HG03159 (cell line): Measurements from ENCODE around the gene DNALI1.

Source experiments
- ATAC-seq: cut with Tn5 transposase; IDR thresholded peaks from one replicate; pipeline ENCODE4 v1.9.1; 2021; ENCODE audit warnings: mild to moderate bottlenecking, moderate library complexity; ENCODE audit not compliant: unreplicated experiment

The DNALI1 gene

DNA sequence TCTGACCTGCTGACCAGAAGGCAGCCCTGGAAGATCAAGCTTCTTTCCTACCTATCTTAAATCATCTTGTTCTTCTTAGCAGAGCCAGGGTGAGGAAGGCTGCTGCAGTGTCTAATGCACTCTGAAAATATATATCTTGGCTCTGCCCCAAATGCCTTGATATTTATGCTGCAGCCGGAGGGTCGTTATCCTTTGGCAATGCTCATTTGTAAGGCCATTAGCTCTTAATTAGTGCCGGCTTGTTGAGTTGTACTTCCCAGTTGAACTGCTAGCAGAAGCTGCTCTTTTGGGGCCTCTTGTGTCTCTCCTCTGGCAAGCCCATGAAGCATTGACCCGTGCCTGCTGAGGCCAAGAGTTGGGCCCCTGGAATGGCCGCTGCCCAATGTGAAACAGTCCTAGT, 43.2 kb downstream of the DNALI1 start:
- ATAC-seq: no peak

DNA sequence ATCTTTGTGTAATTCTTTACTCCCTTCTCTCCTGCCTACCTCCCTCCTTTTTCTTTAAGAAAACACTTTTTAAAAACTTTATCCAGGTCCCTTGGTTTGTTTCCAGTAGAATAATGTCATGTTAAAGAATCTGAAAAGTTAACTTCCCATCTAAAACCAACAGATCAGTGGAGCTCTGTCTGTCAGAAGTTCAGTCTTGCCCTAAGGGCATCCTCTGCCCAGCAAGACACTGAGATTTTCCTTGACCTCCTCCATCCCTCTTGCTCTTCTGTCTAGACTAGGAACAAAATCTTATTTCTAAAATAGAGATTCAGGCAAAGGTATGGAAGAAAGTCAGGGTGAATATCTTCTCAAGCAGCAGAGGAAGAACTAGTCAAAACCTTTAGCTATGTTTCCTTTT, 44.7 kb downstream of the DNALI1 start:
- ATAC-seq: no peak

DNA sequence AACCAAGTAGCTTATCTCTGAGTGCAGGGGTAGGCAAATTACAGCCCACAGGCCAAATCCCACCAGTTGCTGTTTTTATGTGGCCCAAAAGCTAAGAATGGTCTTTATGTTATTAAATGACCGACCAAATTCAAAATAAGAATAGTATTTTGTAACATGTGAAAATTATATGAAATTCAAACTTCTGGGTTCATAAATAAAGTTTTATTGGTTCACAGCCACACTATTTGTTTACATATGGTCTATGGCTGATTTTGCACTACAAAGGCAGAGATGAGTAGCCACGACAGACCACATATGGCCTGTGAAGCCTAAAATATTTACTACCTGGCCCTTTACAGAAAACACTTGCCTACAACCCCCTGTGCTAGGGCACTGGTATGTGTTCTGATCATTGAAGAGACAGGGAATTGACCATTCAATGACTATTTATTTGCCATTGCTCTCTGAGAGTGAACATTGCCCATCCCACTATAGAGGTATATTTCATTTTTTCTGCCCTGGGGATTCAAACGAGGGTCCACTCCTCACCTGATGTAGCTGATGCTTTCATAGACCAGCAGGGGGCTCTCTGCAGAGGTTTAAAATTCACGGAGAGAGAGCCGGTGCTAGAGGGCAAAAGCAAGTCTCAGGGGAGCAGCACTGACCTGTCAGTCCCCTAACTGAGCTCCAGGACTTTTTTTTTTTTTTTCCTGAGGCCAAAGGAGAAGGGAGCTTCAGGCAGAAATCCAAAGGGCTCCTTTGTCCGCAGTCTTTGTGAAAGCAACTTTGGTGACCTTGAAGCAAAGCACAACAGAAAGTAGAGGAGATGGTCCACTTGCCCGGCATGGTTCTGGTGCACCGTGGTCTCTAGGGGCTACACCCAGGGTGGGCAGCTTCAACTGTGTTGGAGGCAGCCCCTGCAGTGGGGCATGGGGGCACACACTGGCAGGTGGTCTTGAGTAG, 46.3 kb downstream of the DNALI1 start:
- no peak for ATAC-seq

DNA sequence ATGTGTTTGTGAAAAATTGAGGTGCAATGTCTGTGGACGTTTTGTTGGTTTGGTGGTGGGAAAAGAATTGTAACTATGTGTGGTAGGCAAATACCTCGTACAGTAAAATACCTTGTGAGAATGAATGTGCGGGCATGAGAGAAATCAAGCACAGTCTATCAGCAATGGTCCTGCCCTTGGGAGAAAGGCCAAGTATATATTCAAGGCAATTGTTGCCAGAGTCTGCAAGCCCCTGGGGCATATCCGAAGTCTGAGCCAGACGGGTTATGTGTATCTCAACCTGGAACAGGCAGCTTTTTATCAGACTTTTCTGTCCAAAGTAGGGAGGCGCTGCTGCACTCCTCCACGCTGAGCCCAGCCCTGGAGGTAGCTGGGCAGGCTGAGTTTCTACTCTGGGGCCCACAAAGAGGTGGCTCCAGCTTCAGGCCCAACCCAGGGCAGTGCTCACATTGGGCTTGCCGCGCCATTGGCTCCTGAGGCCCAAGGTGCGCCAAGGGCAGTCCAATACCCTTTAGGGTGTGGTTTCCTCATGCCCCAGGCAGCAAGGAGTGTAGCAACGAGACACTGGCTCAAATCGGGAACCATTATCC, 48.4 kb downstream of the DNALI1 start:
- no peak for ATAC-seq

DNA sequence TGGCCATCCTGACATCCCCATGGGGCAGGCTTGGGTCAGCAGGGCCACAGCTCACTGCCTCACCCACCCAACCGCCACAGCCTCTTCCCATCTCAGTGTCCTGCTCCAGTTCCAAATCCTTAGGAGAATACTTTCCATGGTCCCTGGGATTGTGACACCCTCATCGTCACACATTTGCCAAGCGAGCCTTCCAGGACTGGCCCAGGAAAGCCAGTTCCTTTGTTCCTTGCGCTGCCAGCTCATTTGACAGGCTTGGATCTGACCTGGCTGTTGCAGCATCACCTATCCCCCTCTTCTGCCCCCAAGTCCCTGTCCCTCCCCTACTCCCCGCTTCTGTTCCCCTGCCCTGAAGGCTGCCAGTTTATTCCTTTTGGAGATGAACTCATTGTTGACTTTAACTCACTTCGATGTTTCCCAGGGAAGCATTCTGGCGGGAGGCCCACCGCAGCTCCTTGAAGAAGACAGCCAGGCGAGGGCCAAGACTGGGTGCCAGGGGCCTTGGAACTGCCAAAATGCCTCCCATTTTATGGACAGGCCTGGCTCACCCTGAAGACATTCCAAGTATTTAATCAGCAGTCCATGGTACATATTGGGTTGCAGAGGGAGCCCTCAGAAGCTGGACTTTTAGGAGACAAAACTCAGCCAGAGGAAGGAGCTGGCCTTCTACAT, 49.2 kb downstream of the DNALI1 start:
- ATAC-seq: no peak

DNA sequence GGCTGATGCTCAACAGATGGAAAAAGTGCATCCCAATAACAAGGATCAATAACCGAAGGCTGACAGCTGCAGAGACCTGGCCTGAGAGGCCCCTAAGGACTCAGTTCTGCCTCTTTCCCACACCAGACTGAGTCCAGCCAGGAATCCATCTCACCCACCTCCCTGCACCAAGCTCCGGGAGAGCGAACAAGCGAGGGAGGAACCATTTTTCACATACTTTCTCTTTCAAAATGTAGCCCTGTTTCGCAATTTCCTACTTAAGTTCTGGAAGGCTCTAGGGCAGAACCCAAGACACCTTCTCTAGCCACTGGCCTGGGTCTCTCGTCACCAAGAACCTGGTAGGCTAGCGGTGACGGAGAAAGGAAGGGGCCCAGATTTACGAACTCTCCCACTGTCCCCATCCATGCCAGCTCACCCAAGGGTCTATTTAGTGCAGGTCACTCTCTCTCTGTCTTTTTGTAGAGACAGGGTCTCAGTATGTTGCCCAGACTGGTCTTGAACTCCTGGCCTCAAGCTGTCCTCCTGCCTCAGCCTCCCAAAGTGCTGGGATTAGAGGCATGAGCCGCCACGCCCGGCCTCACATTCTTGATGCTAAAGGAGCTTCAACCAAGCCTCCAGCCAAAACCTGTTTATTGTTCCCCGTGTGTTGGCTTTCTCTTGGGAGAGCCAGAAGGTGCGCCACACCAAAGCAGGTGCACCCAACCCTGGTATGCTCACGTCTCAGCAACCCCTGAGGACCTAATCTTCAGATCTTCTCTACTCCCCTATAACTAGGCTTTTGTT, 49.9 kb downstream of the DNALI1 start:
- no peak for ATAC-seq

DNA sequence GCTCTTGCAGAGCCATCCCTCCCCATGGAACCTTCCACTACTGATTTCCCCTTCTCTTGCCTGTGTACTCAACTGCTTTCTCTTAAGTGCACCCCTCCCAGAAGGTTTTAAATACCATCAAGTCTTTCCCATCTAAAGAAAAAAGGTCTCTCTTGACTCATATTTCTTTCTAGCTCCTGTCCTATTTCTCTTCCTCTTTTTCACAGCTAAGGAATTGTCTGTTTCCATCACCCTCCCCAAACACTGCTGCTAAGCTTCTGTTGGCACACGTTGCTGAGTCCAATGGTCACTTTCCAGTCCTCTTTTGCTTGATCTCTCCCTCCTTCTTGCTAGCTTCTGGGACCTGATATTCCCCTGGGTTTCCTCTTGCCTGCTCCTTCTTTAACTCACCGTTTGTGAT, 52.3 kb downstream of the DNALI1 start:
- no peak for ATAC-seq

DNA sequence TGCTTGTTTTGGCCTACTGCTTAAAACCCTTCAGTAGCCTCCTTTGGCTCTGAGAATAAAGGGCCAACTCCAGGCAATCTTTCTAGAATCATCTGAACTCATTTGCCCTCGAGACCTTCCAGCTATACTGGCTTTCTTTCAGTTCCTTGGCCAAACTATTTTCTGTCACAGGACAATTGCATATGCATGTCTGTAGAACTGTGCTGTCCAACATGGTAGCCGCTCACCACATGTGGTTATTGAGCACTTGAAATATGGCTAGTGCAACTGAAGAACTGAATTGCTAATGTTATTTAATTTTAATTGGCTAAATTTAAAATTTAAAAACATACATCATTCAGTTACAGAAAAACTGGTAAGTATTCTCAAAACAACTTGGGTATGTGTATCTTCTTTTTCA, 53.3 kb downstream of the DNALI1 start:
- ATAC-seq: no peak

DNA sequence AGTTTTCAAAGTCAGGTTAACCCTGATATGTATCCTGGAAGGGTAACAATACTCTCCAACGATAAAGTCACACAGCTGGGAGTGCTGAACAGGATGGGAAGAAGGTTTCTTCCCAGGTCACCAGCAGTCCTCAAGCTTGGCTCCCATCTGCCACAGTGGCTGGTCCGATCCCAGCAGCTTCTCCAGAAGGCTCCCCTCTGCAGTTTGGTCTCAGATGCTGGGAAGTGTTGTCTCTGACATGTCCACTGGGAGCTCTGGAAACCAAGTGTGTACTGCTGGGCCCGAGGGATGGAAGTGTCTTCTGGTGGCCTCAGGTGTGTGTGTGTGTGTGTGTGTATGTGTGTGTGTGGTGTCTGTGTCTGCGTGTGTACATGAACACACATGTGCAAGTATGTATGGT, 55.4 kb downstream of the DNALI1 start:
- ATAC-seq: no peak

DNA sequence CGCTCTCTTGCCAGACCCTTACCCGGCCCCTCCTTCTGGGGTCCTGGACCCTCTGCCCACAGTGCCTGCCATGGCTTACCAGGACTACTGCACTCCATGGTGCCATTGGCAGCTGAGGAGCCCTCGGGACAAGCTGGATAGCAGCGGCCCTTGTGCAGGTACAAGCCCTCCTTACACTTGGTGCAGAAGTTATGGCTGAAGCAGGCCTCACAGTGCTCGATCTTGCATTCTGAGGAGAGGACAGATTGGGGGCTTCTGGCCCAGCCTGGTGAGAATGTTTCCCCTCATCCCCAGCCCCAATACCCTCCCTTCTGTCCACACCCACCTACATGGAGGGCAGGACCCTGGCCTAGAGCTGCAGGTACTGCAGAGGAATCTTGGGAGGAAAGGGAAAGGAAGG, 57.4 kb downstream of the DNALI1 start:
- ATAC-seq: no peak

DNA sequence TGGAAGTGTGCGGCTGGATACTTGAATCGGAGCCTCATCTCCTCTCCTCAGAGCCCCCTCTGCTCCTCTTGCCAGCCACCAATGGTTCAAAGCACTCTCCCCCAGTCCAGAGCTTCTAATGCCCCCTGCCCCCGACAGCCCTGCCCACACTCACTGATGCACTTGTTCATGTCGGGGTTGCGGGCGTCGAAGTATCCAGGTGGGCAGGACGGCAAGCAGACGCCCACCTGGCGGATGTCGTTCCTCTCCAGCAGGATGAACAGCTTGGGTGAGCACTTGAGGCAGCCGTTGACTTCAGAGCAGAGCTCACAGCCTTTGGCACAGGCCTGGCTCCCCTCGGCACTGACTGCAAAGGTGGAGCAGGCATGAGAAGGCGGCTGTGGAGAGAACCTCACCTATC, 59.6 kb downstream of the DNALI1 start:
- ATAC-seq: no peak
